Measurements from ENCODE around the gene TMEM183A. TPM values are rescaled to one million over a fixed set of nuclear protein-coding genes. Genes with fewer than 3 reads are reported as not detected.

TMEM183A gene
- total and polyA plus RNA-seq, 9 of the 15 experiments (the other 6 are each of a cell fraction or from before 2014, with no cell fraction given) = 23.4 to 190 (median 124) TPM

GRCh38 chr1:203038891-203039608, 31.9 kb downstream of the TMEM183A start (continued):
- no peak for TF ChIP-seq MXI1 (IDR thresholded peaks at IDR 0.05; ENCODE audit: low read depth, low read length)
- no peak for TF ChIP-seq ZNF780A (CRISPR knock-in tag; IDR thresholded peaks at IDR 0.05)
- no peak for TF ChIP-seq PHF20 (IDR thresholded peaks at IDR 0.05; ENCODE audit: partially characterized antibody)
- TF ChIP-seq ZNF263 (CRISPR knock-in tag; IDR thresholded peaks at IDR 0.05; ENCODE audit: borderline replicate concordance) = peak; percentile 79
- TF ChIP-seq NR1H2 (CRISPR knock-in tag; IDR thresholded peaks at IDR 0.05) = no peak
- TF ChIP-seq SRSF3 (IDR thresholded peaks at IDR 0.05; ENCODE audit: insufficient read depth, low read length) = no peak
- no peak for TF ChIP-seq BRCA1 (IDR thresholded peaks at IDR 0.05)
- TF ChIP-seq BRCA1 (CRISPR knock-in tag; IDR thresholded peaks at IDR 0.05) = no peak
- no peak for TF ChIP-seq NR2C1 (IDR thresholded peaks at IDR 0.05)
- TF ChIP-seq NR2C1 (tag; IDR thresholded peaks at IDR 0.05) = no peak
- TF ChIP-seq, protein P1, sequence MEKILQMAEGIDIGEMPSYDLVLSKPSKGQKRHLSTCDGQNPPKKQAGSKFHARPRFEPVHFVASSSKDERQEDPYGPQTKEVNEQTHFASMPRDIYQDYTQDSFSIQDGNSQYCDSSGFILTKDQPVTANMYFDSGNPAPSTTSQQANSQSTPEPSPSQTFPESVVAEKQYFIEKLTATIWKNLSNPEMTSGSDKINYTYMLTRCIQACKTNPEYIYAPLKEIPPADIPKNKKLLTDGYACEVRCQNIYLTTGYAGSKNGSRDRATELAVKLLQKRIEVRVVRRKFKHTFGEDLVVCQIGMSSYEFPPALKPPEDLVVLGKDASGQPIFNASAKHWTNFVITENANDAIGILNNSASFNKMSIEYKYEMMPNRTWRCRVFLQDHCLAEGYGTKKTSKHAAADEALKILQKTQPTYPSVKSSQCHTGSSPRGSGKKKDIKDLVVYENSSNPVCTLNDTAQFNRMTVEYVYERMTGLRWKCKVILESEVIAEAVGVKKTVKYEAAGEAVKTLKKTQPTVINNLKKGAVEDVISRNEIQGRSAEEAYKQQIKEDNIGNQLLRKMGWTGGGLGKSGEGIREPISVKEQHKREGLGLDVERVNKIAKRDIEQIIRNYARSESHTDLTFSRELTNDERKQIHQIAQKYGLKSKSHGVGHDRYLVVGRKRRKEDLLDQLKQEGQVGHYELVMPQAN (IDR thresholded peaks at IDR 0.05; ENCODE audit: borderline replicate concordance) = no peak
- no peak for TF ChIP-seq ZNF232 (CRISPR knock-in tag; IDR thresholded peaks at IDR 0.05)
- TF ChIP-seq CTBP1 (IDR thresholded peaks at IDR 0.05; ENCODE audit: borderline replicate concordance) = peak; percentile 24; the same call in 1 of the 2 replicates
- TF ChIP-seq TBL1XR1 (IDR thresholded peaks at IDR 0.05; ENCODE audit: low read length in 2 of 2) = peak in 1 of 2 experiments; percentile 11; a peak in 1 of 4 replicates
- TF ChIP-seq ZNF57 (CRISPR knock-in tag; IDR thresholded peaks at IDR 0.05) = no peak
- TF ChIP-seq FOXA3 (CRISPR knock-in tag; conservative IDR thresholded peaks at IDR 0.05 in 1 of 2, IDR thresholded peaks at IDR 0.05 in 1 of 2) = no peak
- no peak for TF ChIP-seq MCM7 (IDR thresholded peaks at IDR 0.05)
- TF ChIP-seq GATAD2B (IDR thresholded peaks at IDR 0.05; ENCODE audit: borderline replicate concordance) = no peak
- TF ChIP-seq ZNF316 (IDR thresholded peaks at IDR 0.05) = no peak
- no peak for TF ChIP-seq ZNF431 (CRISPR knock-in tag; IDR thresholded peaks at IDR 0.05)
